RWPE1 (cell line): ENCODE results near the gene KDM4B.

Experiments used
- CTCF ChIA-PET: fragments of 350-600 bp; sonication (Branson Sonifier 250); formaldehyde crosslinking; extraction: SDS; loops from one replicate; lab custom pipeline; 2021; lab: Yijun Ruan, JAX
- POLR2A ChIA-PET: fragments of 400-600 bp; formaldehyde crosslinking; extraction: SDS; loops from one replicate; lab custom pipeline; 2020; ENCODE audit warnings: antibody characterized with exemption; ENCODE audit not compliant: low non-redundant PET; lab: Yijun Ruan, JAX
- DNase-seq: peaks from one replicate; pipeline ENCODE4 v3.0.0; 2012; ENCODE audit warnings: low spot score
- H3K27ac ChIP-seq: fragments of 450-650 bp; 2 replicates; pipeline ENCODE4 v1.5.1; 2017
- TF ChIP-seq, protein P1 (sequence below): fragments of 450-650 bp; conservative IDR thresholded peaks from 2 replicates; pipeline ENCODE4 v1.5.1; 2017; ENCODE audit warnings: low read depth, mild to moderate bottlenecking

Gene KDM4B

DNA sequence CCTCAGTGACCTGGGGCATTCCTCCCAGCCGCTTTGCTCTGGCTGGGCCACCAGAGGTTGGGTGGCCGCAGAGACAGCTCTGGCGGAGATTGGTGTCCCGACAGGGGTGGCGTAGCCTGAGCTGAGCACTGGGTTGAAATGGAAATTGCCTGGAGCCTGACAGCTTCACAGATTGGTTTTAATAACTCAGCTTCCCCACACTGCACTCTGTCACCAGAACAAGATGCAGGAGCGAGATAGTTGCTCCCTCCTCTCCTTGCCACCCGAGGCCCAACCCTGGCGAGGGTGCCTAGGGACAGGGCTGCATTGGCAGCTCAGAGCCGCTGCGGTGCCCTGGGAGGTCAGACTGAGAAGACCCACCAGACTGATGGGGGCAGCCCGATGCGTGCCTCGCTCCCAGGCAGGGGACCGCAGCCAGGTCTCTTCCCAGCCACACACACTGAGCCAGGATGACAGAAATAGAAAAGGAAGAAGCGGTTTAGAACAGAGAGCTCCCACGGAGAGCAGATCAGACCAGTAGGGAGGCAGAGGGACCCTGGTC lies 84.1 kb downstream of the KDM4B start:
- DNase-seq: no peak
- ChIA-PET CTCF (no interaction called here), POLR2A (no interaction called here)
- TF ChIP-seq, protein P1, sequence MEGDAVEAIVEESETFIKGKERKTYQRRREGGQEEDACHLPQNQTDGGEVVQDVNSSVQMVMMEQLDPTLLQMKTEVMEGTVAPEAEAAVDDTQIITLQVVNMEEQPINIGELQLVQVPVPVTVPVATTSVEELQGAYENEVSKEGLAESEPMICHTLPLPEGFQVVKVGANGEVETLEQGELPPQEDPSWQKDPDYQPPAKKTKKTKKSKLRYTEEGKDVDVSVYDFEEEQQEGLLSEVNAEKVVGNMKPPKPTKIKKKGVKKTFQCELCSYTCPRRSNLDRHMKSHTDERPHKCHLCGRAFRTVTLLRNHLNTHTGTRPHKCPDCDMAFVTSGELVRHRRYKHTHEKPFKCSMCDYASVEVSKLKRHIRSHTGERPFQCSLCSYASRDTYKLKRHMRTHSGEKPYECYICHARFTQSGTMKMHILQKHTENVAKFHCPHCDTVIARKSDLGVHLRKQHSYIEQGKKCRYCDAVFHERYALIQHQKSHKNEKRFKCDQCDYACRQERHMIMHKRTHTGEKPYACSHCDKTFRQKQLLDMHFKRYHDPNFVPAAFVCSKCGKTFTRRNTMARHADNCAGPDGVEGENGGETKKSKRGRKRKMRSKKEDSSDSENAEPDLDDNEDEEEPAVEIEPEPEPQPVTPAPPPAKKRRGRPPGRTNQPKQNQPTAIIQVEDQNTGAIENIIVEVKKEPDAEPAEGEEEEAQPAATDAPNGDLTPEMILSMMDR: no peak
- no peak overlapping the region; the same call in 1 of the 2 replicates for H3K27ac ChIP-seq

DNA sequence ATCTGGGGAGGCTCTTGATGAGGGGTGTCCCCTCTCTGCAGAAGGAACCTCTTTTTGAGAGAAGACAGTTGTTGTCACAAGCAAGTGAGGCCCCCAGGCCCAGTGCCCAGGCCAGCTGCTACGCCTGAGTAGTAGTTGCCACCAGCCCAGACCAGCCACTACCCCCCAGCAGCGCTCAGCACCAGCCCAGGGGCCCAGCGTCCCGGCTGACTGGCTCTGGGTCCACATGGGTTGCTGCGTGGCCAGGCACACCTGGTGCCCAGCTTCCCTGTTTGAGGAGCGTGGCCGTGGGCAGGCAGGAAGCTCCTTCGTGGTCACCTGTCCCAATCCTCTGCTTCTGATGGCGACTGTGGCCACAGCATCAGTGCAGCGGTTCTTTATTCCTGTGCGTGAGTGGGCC lies 84.7 kb downstream of the KDM4B start:
- H3K27ac ChIP-seq: no peak overlapping the region; the same call in 1 of the 2 replicates
- DNase-seq: no peak
- ChIA-PET POLR2A (no interaction called here), CTCF (interaction anchor here (0.6 kb wide), 1 partner anchor 495 kb away, joined by 3 read pairs; no protein-coding TSS in a partner anchor)
- TF ChIP-seq, protein P1: no peak

DNA sequence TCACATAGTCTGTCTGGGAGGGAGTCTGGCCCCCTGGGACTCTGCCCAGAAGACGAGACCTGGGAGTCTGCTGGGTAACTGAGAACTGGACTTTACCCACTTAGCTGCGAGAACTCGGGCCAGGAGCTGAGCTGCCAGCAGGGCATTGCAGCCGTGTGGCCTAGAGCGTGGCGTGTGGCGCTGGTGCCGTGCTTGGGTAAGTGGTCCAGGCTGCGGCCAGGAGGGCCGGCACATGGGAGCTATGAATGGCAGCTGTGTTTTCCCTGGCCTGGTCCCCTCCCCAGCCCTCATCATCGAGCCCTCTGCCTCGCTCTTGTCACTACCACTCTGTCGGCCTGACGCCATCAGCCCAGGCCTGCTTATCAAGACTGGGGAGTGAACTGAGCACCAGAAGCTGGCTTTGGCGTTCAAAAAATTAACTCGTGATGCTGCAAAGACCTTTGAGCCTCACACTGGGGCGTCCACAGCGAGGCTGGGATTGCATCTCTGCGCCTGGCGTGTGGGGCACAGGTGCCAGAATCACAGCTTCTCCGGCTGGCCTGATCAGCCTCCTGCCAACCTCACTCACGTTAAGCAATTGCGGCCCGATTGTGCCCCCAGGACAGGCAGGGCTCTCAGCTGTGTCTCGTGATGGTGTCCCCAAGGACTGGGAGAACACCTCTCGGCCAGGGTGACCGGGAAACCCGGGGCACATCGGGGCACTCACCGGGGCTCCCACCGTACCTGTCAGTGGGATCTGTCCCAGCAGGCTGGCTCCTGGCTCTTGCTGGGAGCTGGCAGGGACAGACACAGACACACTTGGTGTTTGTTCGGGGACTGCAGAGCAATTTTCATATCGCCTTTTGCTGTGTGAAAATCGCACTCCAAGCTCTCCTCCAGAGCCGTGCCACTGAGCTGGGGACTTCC lies 85.9 kb downstream of the KDM4B start:
- TF ChIP-seq, protein P1: no peak
- CTCF ChIA-PET: interaction anchor here (0.5 to 0.6 kb wide), 2 partner anchors 171 to 210 kb away, joined by 3 to 4 read pairs; no protein-coding TSS in a partner anchor
- POLR2A ChIA-PET: no interaction called here
- DNase-seq: no peak
- H3K27ac ChIP-seq: no peak overlapping the region

DNA sequence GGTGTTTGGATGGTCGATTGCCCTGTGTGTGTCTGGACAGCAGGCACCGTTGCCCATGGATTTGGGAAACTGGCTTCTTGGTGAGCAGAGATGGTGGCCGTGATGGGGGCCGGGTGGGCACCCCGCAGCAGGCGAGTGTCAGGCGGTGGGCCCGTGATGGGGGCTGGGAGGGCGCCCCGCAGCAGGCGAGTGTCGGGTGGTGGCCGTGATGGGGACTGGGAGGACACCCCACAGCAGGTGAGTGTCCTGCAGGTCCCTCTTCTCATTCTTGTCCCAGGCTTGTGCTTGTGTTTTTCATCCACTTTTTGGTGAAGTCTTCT lies 86.5 kb downstream of the KDM4B start:
- CTCF ChIA-PET: interaction anchor here (0.5 kb wide), 1 partner anchor 170 kb away, joined by 4 read pairs; no protein-coding TSS in a partner anchor
- no peak overlapping the region for H3K27ac ChIP-seq
- POLR2A ChIA-PET: no interaction called here
- DNase-seq: no peak
- TF ChIP-seq, protein P1: no peak

DNA sequence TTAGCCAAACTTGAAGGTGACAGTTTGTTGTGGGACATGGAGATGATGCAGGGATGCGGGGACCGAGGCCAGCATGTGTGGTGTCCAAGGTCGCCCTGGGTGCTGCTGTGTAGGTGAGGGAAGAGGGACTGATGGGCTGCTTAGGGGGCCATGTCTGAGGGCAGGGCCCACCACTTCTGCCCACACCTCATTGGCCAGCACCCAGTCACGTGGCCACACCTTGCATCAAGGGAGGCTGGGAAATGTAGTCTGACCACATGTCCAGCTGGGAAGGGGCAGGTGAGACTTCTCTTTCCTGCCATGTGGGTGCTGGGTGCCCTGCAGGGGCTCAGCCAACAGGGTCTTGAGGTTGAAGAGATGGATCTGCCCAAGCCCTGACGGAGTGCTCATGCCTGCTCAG lies 88.9 kb downstream of the KDM4B start:
- H3K27ac ChIP-seq: no peak overlapping the region
- peak; percentile 66 for DNase-seq
- POLR2A ChIA-PET: no interaction called here
- CTCF ChIA-PET: interaction anchor here (0.6 kb wide), 1 partner anchor 247 kb away, joined by 3 read pairs; no protein-coding TSS in a partner anchor
- TF ChIP-seq, protein P1: no peak

DNA sequence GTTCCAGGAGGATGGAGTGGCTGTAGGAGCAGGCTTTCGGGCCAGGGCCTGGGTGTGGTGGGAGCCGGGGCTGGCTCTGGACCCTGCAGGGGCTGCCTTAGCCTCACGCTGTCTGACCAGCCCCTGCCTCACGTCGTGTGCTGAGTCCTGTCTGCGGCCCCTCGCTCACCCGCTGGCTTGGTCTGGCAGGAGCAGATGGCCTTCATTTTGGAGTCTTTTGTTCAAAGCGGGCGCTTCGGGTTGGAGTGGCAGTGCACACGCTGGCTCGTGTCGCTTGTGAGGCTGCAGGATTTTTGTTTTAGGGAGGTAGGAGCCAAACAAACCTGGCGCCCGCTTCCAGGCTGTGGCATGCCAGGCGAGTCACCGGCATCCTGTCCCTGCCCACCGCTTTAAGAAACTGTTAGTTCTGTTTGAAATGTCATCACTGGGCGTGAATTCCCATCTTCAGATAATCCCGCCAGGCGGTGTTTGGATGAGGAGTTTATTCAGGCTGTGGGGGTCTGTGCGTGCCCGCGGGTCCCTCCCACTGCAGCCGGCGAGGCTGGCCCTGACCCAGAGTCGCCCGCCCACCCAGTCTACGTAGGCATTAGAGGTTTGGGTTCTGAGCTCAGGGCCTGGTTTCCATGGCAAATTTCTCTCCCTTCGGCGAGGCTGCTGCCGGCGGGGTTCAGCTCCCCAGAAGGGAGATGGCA lies 89.8 kb downstream of the KDM4B start:
- H3K27ac ChIP-seq: peak overlapping the region; percentile 28
- TF ChIP-seq, protein P1: no peak
- no peak for DNase-seq
- CTCF ChIA-PET: interaction anchor here (0.6 kb wide), 1 partner anchor 248 kb away, joined by 3 read pairs; no protein-coding TSS in a partner anchor
- POLR2A ChIA-PET: no interaction called here
